ENCODE data around the gene TEKT2. TPM values are rescaled to one million over a fixed set of nuclear protein-coding genes. Genes with fewer than 3 reads are reported as not detected.
A peak's percentile ranks its signal among the peaks of the same experiment; 100 is the strongest.

TEKT2 gene, protein sequence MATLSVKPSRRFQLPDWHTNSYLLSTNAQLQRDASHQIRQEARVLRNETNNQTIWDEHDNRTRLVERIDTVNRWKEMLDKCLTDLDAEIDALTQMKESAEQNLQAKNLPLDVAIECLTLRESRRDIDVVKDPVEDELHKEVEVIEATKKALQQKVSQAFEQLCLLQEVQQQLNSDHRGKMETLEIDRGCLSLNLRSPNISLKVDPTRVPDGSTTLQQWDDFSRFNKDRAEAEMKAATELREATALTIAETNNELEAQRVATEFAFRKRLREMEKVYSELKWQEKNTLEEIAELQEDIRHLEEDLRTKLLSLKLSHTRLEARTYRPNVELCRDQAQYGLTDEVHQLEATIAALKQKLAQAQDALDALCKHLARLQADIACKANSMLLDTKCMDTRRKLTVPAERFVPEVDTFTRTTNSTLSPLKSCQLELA
- 1 to 10 TPM in 1 of 3 donors, under 1 TPM in 1, not detected in 1; 0.98 to 1.2 TPM for total RNA-seq

DNA sequence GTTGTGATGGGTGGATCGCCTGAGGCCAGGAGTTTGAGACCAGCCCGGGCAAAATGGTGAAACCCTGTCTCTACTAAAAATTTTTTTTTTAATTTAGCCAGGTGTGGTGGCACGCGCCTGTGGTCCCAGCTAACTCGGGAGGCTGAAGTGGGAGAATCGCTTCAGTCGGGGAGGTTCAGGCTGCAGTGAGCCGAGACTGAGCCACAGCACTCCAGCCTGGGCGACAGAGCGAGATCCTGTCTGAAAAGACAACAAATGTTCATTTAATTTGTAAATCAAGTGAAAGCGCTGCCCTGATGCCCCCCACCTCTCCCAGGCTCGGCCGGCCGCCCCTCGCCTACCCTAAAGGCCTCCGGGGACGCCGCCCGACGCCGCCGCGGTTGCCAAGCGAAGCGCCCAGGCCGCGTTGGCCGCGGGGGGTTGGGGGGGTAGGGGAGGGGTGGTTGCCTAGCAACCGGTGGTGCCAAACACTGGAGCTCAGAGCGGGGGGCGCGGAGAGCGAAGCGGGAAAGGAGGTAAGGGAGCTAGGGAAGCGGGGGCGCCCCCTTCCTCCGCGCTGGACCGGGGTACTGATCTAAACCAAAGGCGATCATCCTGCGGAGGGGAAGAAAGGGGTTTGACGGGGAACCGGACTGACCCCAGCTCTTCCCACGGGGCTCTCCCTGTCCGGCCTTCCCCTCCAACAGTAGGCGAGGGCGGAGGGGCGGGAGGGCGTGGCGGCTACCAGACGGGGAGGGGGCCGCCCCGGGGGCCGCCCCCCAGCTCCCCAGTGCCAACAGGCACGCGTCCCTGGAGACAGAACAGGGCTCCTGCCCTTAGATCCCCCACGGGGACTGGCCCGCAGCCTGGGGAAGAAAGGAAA, at the start of gene TEKT2:
TEKT2 (plus strand) TSS at position 460 of the 862 bp plus-strand sequence. CDS start 828 bp downstream, outside the sequence.
- H3K27ac ChIP-seq: peak within 1 kb of the TSS; percentile 36 to 48
- TF ChIP-seq POLR2A (IDR thresholded peaks at IDR 0.05) (no peak), POLR2AphosphoS5 (IDR thresholded peaks at IDR 0.05) (no peak)
- TF ChIP-seq, protein P1, sequence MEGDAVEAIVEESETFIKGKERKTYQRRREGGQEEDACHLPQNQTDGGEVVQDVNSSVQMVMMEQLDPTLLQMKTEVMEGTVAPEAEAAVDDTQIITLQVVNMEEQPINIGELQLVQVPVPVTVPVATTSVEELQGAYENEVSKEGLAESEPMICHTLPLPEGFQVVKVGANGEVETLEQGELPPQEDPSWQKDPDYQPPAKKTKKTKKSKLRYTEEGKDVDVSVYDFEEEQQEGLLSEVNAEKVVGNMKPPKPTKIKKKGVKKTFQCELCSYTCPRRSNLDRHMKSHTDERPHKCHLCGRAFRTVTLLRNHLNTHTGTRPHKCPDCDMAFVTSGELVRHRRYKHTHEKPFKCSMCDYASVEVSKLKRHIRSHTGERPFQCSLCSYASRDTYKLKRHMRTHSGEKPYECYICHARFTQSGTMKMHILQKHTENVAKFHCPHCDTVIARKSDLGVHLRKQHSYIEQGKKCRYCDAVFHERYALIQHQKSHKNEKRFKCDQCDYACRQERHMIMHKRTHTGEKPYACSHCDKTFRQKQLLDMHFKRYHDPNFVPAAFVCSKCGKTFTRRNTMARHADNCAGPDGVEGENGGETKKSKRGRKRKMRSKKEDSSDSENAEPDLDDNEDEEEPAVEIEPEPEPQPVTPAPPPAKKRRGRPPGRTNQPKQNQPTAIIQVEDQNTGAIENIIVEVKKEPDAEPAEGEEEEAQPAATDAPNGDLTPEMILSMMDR (IDR thresholded peaks at IDR 0.05): no peak
- DNase-seq (ENCODE audit: low spot score in 2 of 2): no peak
- no peaks in the 10 kb centered on the region for H3K36me3 ChIP-seq
- H3K4me3 ChIP-seq: peak within 1 kb of the TSS; percentile 47 to 76 (median 66)
- H3K4me1 ChIP-seq: peaks cover 0 to 6% of the 10 kb centered on the region in 2 donors
- no peaks in the 10 kb centered on the region for H3K27me3 ChIP-seq
- no peaks in the 10 kb centered on the region for H3K9me3 ChIP-seq
- intact Hi-C loops (cut with DNase I; ENCODE audit: low total_unique reads): no loop called here

DNA sequence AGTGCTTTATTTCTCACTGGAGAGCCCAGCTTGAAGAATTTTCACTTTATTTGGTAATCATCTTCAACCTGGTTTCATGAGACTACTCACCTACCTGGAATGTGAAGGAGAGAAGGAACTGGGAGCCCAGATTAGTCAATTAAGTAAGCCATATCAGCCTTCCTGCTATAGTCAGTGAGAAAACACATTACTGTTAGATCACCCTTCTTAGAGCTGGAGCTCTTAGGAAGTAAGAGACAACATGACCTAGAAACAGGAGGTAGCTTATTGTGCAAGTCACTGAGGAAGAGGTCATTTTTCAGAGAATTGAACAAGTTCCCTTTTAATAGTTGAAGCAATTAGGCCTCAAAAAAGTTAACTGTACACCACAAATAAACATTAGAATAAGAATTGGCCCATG, 49.2 kb upstream of the TEKT2 start:
- no peaks in the 10 kb centered on the region for H3K27me3 ChIP-seq
- intact Hi-C loops (cut with DNase I; ENCODE audit: low total_unique reads): no loop called here
- TF ChIP-seq POLR2AphosphoS5 (IDR thresholded peaks at IDR 0.05): no peak
- TF ChIP-seq, protein P1 (IDR thresholded peaks at IDR 0.05): no peak
- TF ChIP-seq POLR2A (IDR thresholded peaks at IDR 0.05): no peak
- H3K27ac ChIP-seq: no peak overlapping the region
- no peak overlapping the region for H3K4me3 ChIP-seq
- H3K4me1 ChIP-seq: no peaks in the 10 kb centered on the region
- no peaks in the 10 kb centered on the region for H3K9me3 ChIP-seq
- H3K36me3 ChIP-seq: no peaks in the 10 kb centered on the region
- no peak for DNase-seq (ENCODE audit: low spot score in 2 of 2)

DNA sequence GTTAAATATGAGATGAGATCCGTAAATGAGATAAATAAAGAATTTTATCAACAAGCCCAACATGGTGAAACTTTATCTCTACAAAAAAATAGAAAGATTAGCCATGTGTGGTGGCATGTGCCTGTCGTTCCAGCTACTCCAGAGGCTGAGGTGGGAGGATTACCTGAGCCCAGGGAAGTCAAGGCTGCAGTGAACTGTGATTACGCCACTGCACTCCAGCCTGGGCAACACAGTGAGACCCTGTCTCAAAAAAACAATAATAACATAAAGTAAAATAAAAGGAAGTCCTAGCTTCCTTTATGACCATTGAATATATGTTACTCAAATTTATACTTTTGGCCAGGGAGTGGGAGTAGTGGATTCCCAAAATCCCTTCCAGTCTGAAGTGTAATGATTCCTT, 48.7 kb upstream of the TEKT2 start:
- peaks cover under 1% of the 10 kb centered on the region for H3K36me3 ChIP-seq
- H3K27me3 ChIP-seq: no peaks in the 10 kb centered on the region
- no peak overlapping the region for H3K27ac ChIP-seq
- TF ChIP-seq POLR2A (IDR thresholded peaks at IDR 0.05) (no peak), POLR2AphosphoS5 (IDR thresholded peaks at IDR 0.05) (no peak)
- TF ChIP-seq, protein P1 (IDR thresholded peaks at IDR 0.05): no peak
- H3K4me3 ChIP-seq: no peak overlapping the region
- DNase-seq (ENCODE audit: low spot score in 2 of 2): no peak
- H3K4me1 ChIP-seq: no peaks in the 10 kb centered on the region
- intact Hi-C loops (cut with DNase I; ENCODE audit: low total_unique reads): no loop called here
- no peaks in the 10 kb centered on the region for H3K9me3 ChIP-seq

DNA sequence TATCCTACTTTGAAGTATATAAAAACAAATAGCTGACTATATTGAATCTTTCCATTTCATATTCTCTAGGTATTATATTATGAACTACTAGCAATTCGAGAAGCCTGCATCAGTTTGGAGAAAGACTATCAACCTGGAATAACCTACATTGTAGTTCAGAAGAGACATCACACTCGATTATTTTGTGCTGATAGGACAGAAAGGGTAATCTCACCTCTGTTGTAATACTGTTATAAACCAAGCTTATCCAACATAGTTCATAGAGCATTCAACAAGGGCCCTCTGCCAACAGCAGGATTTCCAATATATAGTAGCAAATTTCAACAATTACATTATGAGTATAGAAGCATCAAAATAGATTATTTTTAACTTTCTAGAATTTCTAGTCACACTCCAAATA, 43.7 kb upstream of the TEKT2 start:
- no peaks in the 10 kb centered on the region for H3K4me1 ChIP-seq
- H3K4me3 ChIP-seq: no peak overlapping the region
- no peak overlapping the region for H3K27ac ChIP-seq
- H3K36me3 ChIP-seq: peaks cover 5% of the 10 kb centered on the region
- H3K9me3 ChIP-seq: no peaks in the 10 kb centered on the region
- intact Hi-C loops (cut with DNase I; ENCODE audit: low total_unique reads): no loop called here
- DNase-seq (ENCODE audit: low spot score in 2 of 2): no peak
- H3K27me3 ChIP-seq: no peaks in the 10 kb centered on the region
- TF ChIP-seq, protein P1 (IDR thresholded peaks at IDR 0.05): no peak
- TF ChIP-seq POLR2AphosphoS5 (IDR thresholded peaks at IDR 0.05) (no peak), POLR2A (IDR thresholded peaks at IDR 0.05) (no peak)

Measured in breast epithelium (tissue), 4 donors.